Measurements from ENCODE around the gene GPR132.

GRCh38 chr14:105012171-105012985 lies 52.9 kb downstream of the GPR132 start:
- TF ChIP-seq MAFF (IDR thresholded peaks at IDR 0.05; ENCODE audit: low read length): no peak
- TF ChIP-seq CTCF (IDR thresholded peaks at IDR 0.05 in 2 of 3, conservative IDR thresholded peaks at IDR 0.05 in 1 of 3; ENCODE audit: insufficient read depth in 2 of 3, low read depth in 1 of 3, low read length in 3 of 3): no peak
- no peak for TF ChIP-seq ARID3B (CRISPR knock-in tag; IDR thresholded peaks at IDR 0.05; ENCODE audit: borderline replicate concordance)
- TF ChIP-seq SMARCC2 (IDR thresholded peaks at IDR 0.05; ENCODE audit: low read depth): no peak
- TF ChIP-seq SP2 (IDR thresholded peaks at IDR 0.05; ENCODE audit: extremely low read depth, low read depth, low read length, poor library complexity, severe bottlenecking): no peak
- no peak for TF ChIP-seq BRCA1 (IDR thresholded peaks at IDR 0.05)
- TF ChIP-seq BRCA1 (CRISPR knock-in tag; IDR thresholded peaks at IDR 0.05): no peak
- no peak for TF ChIP-seq HMGN3 (IDR thresholded peaks at IDR 0.05; ENCODE audit: borderline replicate concordance, extremely low read depth, insufficient read length, low read depth, low read length)
- no peak for TF ChIP-seq XRCC5 (IDR thresholded peaks at IDR 0.05; ENCODE audit: low read depth, low read length)
- no peak for TF ChIP-seq RAD21 (CRISPR knock-in tag; conservative IDR thresholded peaks at IDR 0.05 in 1 of 2, IDR thresholded peaks at IDR 0.05 in 1 of 2)
- no peak for TF ChIP-seq CHD2 (IDR thresholded peaks at IDR 0.05; ENCODE audit: low read depth, low read length)

All from K562 (cell line).